Measurements from ENCODE around the gene SIGMAR1. TPM values are rescaled to one million over a fixed set of nuclear protein-coding genes. Genes with fewer than 3 reads are reported as not detected.

Gene SIGMAR1
- total RNA-seq = 10 to 100 TPM; 26.7 to 52.9 (median 43.0) TPM

DNA sequence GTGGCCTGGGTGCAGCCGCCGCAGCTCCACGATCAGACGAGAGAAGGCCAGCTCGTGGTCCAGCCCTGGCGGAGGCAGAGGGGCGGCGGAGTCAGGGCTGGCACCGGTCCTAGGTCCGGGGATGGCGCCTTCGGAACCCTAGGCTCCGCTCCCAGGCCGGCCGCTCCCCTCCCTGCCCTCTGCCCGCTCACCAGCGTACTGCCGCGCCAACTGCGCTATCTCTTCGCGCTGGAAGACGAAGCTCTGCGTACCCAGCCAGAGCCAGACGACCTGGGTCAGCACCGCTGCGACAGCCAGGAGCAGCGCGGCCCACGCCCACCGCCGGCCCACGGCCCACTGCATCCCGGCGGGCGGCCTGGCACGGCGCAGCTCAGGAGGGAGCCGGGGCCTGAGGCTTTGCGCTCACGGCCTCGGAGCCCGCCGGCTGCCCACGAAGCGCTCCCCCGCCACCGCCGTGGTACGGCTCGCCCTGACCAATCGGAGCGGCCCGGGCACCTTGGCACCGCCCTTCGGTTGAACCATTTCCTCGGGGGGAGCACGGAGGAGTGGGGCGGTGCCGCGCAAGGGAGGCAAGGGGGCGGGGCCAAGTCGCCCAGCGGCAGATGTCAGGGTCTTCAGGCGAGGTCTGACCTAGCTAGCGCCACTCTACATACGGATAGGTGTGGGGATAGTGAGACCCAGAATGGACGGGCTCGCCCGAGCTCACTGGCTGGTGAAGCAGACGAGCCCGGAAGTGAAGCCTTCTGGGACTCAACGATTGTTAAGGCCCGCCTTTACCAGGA, at the start of gene SIGMAR1:
SIGMAR1 (minus strand) TSS at position 432 of the 782 bp plus-strand sequence; CDS start at position 342, 90 bp downstream.
- Histone ChIP-seq H3K36me3 (peaks cover 0 to 8% (median 4%) of the 10 kb centered on the region in 4 donors), H3K27me3 (no peaks in the 10 kb centered on the region), H3K27ac (peak within 1 kb of the TSS; percentile 73 to 94 (median 88)), H3K4me1 (peaks cover 21 to 23% (median 22%) of the 10 kb centered on the region in 4 donors), H3K9me3 (no peaks in the 10 kb centered on the region), H3K4me3 (peak within 1 kb of the TSS; percentile 58 to 91 (median 81))
- DNase-seq (peak; percentile 94 to 98), ATAC-seq (ENCODE audit: low FRiP score in 2 of 2) (peak; percentile 97 to 98)
- WGBS, 2 donors = 0% methylated on average over 19 to 37 of the region's 74 CpGs
- TF ChIP-seq POLR2AphosphoS5 (IDR thresholded peaks at IDR 0.05) (peak; percentile 77 to 88), POLR2A (IDR thresholded peaks at IDR 0.05) (peak in 3 of 4 donors; percentile 13 to 93 (median 70)), EP300 (IDR thresholded peaks at IDR 0.05) (no peak)
- TF ChIP-seq, protein P1, sequence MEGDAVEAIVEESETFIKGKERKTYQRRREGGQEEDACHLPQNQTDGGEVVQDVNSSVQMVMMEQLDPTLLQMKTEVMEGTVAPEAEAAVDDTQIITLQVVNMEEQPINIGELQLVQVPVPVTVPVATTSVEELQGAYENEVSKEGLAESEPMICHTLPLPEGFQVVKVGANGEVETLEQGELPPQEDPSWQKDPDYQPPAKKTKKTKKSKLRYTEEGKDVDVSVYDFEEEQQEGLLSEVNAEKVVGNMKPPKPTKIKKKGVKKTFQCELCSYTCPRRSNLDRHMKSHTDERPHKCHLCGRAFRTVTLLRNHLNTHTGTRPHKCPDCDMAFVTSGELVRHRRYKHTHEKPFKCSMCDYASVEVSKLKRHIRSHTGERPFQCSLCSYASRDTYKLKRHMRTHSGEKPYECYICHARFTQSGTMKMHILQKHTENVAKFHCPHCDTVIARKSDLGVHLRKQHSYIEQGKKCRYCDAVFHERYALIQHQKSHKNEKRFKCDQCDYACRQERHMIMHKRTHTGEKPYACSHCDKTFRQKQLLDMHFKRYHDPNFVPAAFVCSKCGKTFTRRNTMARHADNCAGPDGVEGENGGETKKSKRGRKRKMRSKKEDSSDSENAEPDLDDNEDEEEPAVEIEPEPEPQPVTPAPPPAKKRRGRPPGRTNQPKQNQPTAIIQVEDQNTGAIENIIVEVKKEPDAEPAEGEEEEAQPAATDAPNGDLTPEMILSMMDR (IDR thresholded peaks at IDR 0.05) = peak in 3 of 6 experiments; percentile 35 to 47 (median 45)

DNA sequence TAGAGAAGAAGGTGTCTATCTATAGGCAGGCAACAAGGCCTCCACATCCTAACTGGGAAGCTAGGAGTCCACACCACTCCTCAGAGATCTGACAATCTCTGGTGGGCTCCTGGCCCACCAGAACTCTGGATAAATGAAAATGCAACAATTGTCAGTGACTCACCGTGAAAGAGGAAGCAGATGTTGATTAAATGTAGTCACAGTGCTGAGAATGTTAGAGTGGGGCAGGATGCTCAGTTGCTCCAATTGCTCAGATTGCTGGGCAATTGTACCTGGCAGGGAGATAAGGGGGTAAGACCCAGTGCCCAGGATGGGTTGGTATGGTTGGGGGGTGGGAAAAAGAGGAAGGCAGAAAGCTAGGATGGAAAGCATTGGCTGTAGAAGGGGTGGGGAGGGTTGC, 49.1 kb upstream of the SIGMAR1 start:
- no peaks in the 10 kb centered on the region for H3K36me3 ChIP-seq
- WGBS, 2 donors = 27 to 46% methylated on average over 1 of the region's 1 CpG
- no peaks in the 10 kb centered on the region for H3K9me3 ChIP-seq
- H3K27ac ChIP-seq = no peak overlapping the region
- ATAC-seq (ENCODE audit: low FRiP score in 2 of 2) (no peak), DNase-seq (no peak)
- no peaks in the 10 kb centered on the region for H3K27me3 ChIP-seq
- TF ChIP-seq EP300 (IDR thresholded peaks at IDR 0.05) = no peak
- TF ChIP-seq, protein P1 (IDR thresholded peaks at IDR 0.05) = no peak
- no peak for TF ChIP-seq POLR2A (IDR thresholded peaks at IDR 0.05)
- TF ChIP-seq POLR2AphosphoS5 (IDR thresholded peaks at IDR 0.05) = no peak
- peaks cover 0 to 12% (median 3%) of the 10 kb centered on the region in 4 donors for H3K4me1 ChIP-seq
- no peak overlapping the region for H3K4me3 ChIP-seq

DNA sequence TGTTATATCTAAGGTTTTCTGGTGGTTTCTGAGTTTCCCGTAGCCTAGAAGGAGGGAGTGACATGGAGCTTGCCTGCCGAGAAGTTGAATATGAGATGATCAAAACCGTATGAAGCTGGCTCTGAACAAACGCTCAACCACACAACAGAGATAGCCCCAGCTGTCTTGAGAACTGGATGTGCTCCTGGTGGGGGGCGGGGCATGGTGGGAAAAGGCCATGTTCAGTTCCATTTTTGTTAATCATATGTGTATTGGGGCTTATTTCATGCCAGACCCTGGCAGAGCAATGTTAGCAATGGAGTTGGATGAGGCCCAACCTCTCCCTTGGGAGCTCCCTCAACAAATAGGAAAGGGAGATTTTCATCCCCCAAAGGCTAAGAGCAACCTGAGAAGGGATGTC, 48.6 kb upstream of the SIGMAR1 start:
- peak in 1 of 2 donors; percentile 16 for ATAC-seq (ENCODE audit: low FRiP score in 2 of 2)
- TF ChIP-seq, protein P1 (IDR thresholded peaks at IDR 0.05) = no peak
- TF ChIP-seq EP300 (IDR thresholded peaks at IDR 0.05) = no peak
- 86 to 90% methylated on average over 5 of the region's 5 CpGs for WGBS, 2 donors
- H3K27me3 ChIP-seq = no peaks in the 10 kb centered on the region
- DNase-seq = no peak
- H3K9me3 ChIP-seq = no peaks in the 10 kb centered on the region
- H3K36me3 ChIP-seq = no peaks in the 10 kb centered on the region
- no peak overlapping the region for H3K4me3 ChIP-seq
- no peak overlapping the region for H3K27ac ChIP-seq
- peaks cover 0 to 12% (median 3%) of the 10 kb centered on the region in 4 donors for H3K4me1 ChIP-seq

DNA sequence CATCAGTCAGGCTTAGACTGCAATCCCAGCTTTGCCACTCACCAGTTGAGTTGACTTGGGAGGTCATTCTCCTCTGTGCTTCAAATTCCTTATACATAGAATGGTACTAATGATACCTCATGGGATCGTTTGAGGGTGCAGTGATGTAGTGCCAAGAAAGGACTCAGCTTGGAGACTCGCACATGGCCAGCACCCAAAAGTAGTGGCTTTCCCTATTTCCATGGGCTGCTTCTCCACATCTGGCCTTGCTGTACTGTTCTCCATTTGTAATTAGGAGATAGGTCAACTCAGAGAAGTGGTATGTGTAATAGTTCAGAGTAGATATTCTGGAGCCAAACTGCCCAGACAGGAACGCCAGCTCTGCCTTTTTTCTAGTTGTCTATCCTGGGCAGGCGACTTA, 48.0 kb upstream of the SIGMAR1 start:
- H3K27ac ChIP-seq = no peak overlapping the region
- H3K36me3 ChIP-seq = peaks cover 0 to 4% (median 0%) of the 10 kb centered on the region in 4 donors
- ATAC-seq (ENCODE audit: low FRiP score in 2 of 2) = no peak
- TF ChIP-seq POLR2A (IDR thresholded peaks at IDR 0.05) (no peak), EP300 (IDR thresholded peaks at IDR 0.05) (no peak), POLR2AphosphoS5 (IDR thresholded peaks at IDR 0.05) (no peak)
- TF ChIP-seq, protein P1 (IDR thresholded peaks at IDR 0.05) = no peak
- no peaks in the 10 kb centered on the region for H3K9me3 ChIP-seq
- H3K4me1 ChIP-seq = peaks cover 0 to 6% (median under 1%) of the 10 kb centered on the region in 4 donors
- no peaks in the 10 kb centered on the region for H3K27me3 ChIP-seq
- no peak for DNase-seq
- H3K4me3 ChIP-seq = no peak overlapping the region
- WGBS, 2 donors = 84 to 89% methylated on average over 4 of the region's 4 CpGs

Measured in upper lobe of left lung (tissue), 6 donors.